CD4-positive, alpha-beta T cell treated with Interleukin-21 for 1 hour (primary cell): ENCODE results near the gene OR52E2.
"Not testable (repeated sequence)": the region's sequence is repeated elsewhere in the genome, so short reads cannot be mapped to it uniquely, and the experiment has no call there.

Experiments used
- DNase-seq: peaks from one replicate; pipeline ENCODE4 v3.0.0-alpha.2; 2020

Gene OR52E2

GRCh38 chr11:5059391-5059790 lies at the start of gene OR52E2:
Gene OR52E2, minus strand, starts transcription at chr11:5059627. Its CDS starts 0 bp downstream, at chr11:5059627.
- DNase-seq, result no peak

- no peak for DNase-seq
These were observed 47.9 kb upstream of the OR52E2 start for GRCh38 chr11:5107285-5107684.

GRCh38 chr11:5103066-5103465 lies 43.6 kb upstream of the OR52E2 start:
- no peak for DNase-seq

GRCh38 chr11:5102246-5102645 lies 42.8 kb upstream of the OR52E2 start:
- DNase-seq, result no peak

- no peak for DNase-seq
These were observed 36.6 kb upstream of the OR52E2 start for GRCh38 chr11:5096011-5096410.

GRCh38 chr11:5092821-5093585 lies 33.6 kb upstream of the OR52E2 start:
- DNase-seq, result no peak

GRCh38 chr11:5090668-5091067 lies 31.2 kb upstream of the OR52E2 start:
- DNase-seq, result no peak

- no peak for DNase-seq
These were observed 29.1 kb upstream of the OR52E2 start for GRCh38 chr11:5088556-5088955.

GRCh38 chr11:5083602-5084001 lies 24.2 kb upstream of the OR52E2 start:
- DNase-seq, result no peak

GRCh38 chr11:5081405-5081804 lies 22.0 kb upstream of the OR52E2 start:
- no peak for DNase-seq

- DNase-seq, result no peak
These were observed 12.4 kb upstream of the OR52E2 start for GRCh38 chr11:5071799-5072198.

GRCh38 chr11:5069272-5069671 lies 9.8 kb upstream of the OR52E2 start, which contains the start of gene OR52E1:
Gene OR52E1, plus strand, starts transcription at chr11:5069572.
- no peak for DNase-seq

GRCh38 chr11:5065027-5065426 lies 5.6 kb upstream of the OR52E2 start:
- no peak for DNase-seq

GRCh38 chr11:5058679-5059078 lies 748 bp downstream of the OR52E2 start:
- not testable (repeated sequence) for DNase-seq

- no peak for DNase-seq
These were observed 12.6 kb downstream of the OR52E2 start for GRCh38 chr11:5046754-5047330.

- no peak for DNase-seq
These were observed 13.2 kb downstream of the OR52E2 start, which contains the start of gene OR52J3 for GRCh38 chr11:5046226-5046625. Gene OR52J3, plus strand, starts transcription at chr11:5046526. Its CDS starts 0 bp downstream, at chr11:5046526.

GRCh38 chr11:5043380-5043779 lies 16.0 kb downstream of the OR52E2 start:
- DNase-seq, result no peak

- DNase-seq, result no peak
These were observed 17.3 kb downstream of the OR52E2 start for GRCh38 chr11:5042091-5042490.

GRCh38 chr11:5040876-5041275 lies 18.6 kb downstream of the OR52E2 start:
- no peak for DNase-seq

- DNase-seq, result no peak
These were observed 21.1 kb downstream of the OR52E2 start for GRCh38 chr11:5038341-5038740.

- no peak for DNase-seq
These were observed 21.5 kb downstream of the OR52E2 start for GRCh38 chr11:5037926-5038325.

- no peak for DNase-seq
These were observed 22.8 kb downstream of the OR52E2 start for GRCh38 chr11:5036669-5037068.

GRCh38 chr11:5021996-5022395 lies 37.4 kb downstream of the OR52E2 start:
- DNase-seq, result no peak

GRCh38 chr11:5013012-5013411 lies 46.4 kb downstream of the OR52E2 start:
- DNase-seq, result no peak

GRCh38 chr11:5011254-5011653 lies 48.2 kb downstream of the OR52E2 start:
- no peak for DNase-seq
